Mucosa of gallbladder (tissue), 1 donor: ENCODE results near the gene PGS1. TPM values are rescaled to one million over a fixed set of nuclear protein-coding genes. Genes with fewer than 3 reads are reported as not detected.
"Not testable (repeated sequence)": the region's sequence is repeated elsewhere in the genome, so short reads cannot be mapped to it uniquely, and the experiment has no call there.

Source experiments
- DNase-seq: peaks from one replicate; pipeline ENCODE4 v3.0.0-alpha.2; 2020; ENCODE audit warnings: low spot score
- total RNA-seq: library from RNA; stranded (reverse); gene quantifications from one replicate; pipeline ENCODE4 v1.2.1, GENCODE V29; 2021
- donor health status: DM: no; HTN: no; CAD: no.

The PGS1 gene
- 40.4 TPM for total RNA-seq

- peak; percentile 79 for DNase-seq
Observed at GRCh38 chr17:78378225-78379130, at the start of gene PGS1. Gene PGS1 (plus strand): TSS chr17:78378649. CDS start chr17:78378666, 17 bp downstream.

- DNase-seq, result no peak
Observed at GRCh38 chr17:78329263-78330059, 49.0 kb upstream of the PGS1 start.

GRCh38 chr17:78330570-78331224, 47.8 kb upstream of the PGS1 start:
- peak; percentile 79 for DNase-seq

- not testable (repeated sequence) for DNase-seq
Observed at GRCh38 chr17:78331355-78331754, 47.1 kb upstream of the PGS1 start.

- no peak for DNase-seq
Observed at GRCh38 chr17:78332991-78333390, 45.5 kb upstream of the PGS1 start.

GRCh38 chr17:78335209-78335608, 43.2 kb upstream of the PGS1 start:
- DNase-seq, result no peak

GRCh38 chr17:78337244-78338109, 41.0 kb upstream of the PGS1 start:
- no peak for DNase-seq

GRCh38 chr17:78338486-78339259, 39.8 kb upstream of the PGS1 start:
- peak; percentile 81 for DNase-seq

- DNase-seq, result no peak
Observed at GRCh38 chr17:78340183-78340955, 38.1 kb upstream of the PGS1 start.

- peak; percentile 70 for DNase-seq
Observed at GRCh38 chr17:78341559-78342448, 36.6 kb upstream of the PGS1 start.

- peak; percentile 37 for DNase-seq
Observed at GRCh38 chr17:78342449-78343186, 35.8 kb upstream of the PGS1 start.

- no peak for DNase-seq
Observed at GRCh38 chr17:78343187-78343542, 35.3 kb upstream of the PGS1 start.

GRCh38 chr17:78343543-78344201, 34.8 kb upstream of the PGS1 start:
- no peak for DNase-seq

- no peak for DNase-seq
Observed at GRCh38 chr17:78344666-78345065, 33.8 kb upstream of the PGS1 start.

GRCh38 chr17:78345172-78345571, 33.3 kb upstream of the PGS1 start:
- DNase-seq, result no peak

- no peak for DNase-seq
Observed at GRCh38 chr17:78345791-78346494, 32.5 kb upstream of the PGS1 start.
